SU-DHL-6 (cell line): ENCODE data around the gene CEP44.

Experiments used
- H2AFZ ChIP-seq: fragments of 200-600 bp; sonication (generic); 2 replicates; pipeline ENCODE4 v1.6.1; 2014; ENCODE audit warnings: low read depth, mild to moderate bottlenecking, moderate library complexity, mixed read lengths, antibody characterized with exemption, low read length; ENCODE audit not compliant: severe bottlenecking
- H3F3A ChIP-seq: fragments of 200-600 bp; shearing (Covaris generic); 2 replicates; pipeline ENCODE4 v1.6.0; 2016; ENCODE audit warnings: antibody characterized with exemption, mild to moderate bottlenecking; ENCODE audit not compliant: insufficient read depth
- H3K27ac ChIP-seq: fragments of 200-600 bp; sonication (generic); 2 replicates; pipeline ENCODE4 v1.5.1; 2016; ENCODE audit warnings: low read depth, mild to moderate bottlenecking, low read length, moderate library complexity, mixed read lengths
- H3K27me3 ChIP-seq: fragments of 200-600 bp; sonication (generic), shearing (Covaris generic); 2 replicates; pipeline ENCODE4 v1.6.0; 2014; ENCODE audit warnings: mild to moderate bottlenecking, low read length
- H3K36me3 ChIP-seq: fragments of 200-600 bp; sonication (generic); 2 replicates; pipeline ENCODE4 v1.6.1; 2014; ENCODE audit warnings: mild to moderate bottlenecking, low read length, mixed read lengths
- H3K4me2 ChIP-seq: fragments of 300-600, 200-600 bp; shearing (Covaris generic), sonication (generic); 2 replicates; pipeline ENCODE4 v1.6.0; 2014; ENCODE audit warnings: low read length, low read depth, mild to moderate bottlenecking; ENCODE audit not compliant: poor library complexity, severe bottlenecking
- H3K4me3 ChIP-seq: fragments of 200-600 bp; sonication (generic); 2 replicates; pipeline ENCODE4 v1.5.1; 2014; ENCODE audit warnings: antibody characterized with exemption, low read length, mild to moderate bottlenecking, mixed read lengths; ENCODE audit not compliant: insufficient read depth, poor library complexity, severe bottlenecking
- H3K79me2 ChIP-seq: fragments of 200-600 bp; sonication (generic); 2 replicates; pipeline ENCODE4 v1.6.1; 2014; ENCODE audit warnings: mild to moderate bottlenecking, low read length, moderate library complexity; ENCODE audit not compliant: insufficient read depth
- H3K9ac ChIP-seq: fragments of 200-600 bp; sonication (generic); 2 replicates; pipeline ENCODE4 v1.7.0; 2014; ENCODE audit warnings: mild to moderate bottlenecking, low read length
- H3K9me2 ChIP-seq: fragments of 200-600 bp; sonication (generic); replicated peaks from 2 replicates; pipeline ENCODE4 v1.6.1; 2014; ENCODE audit warnings: low read length; ENCODE audit not compliant: insufficient read depth
- H3K9me3 ChIP-seq: fragments of 200-600 bp; sonication (generic); 2 replicates; pipeline ENCODE4 v1.6.1; 2014; ENCODE audit warnings: low read length, mixed read lengths; ENCODE audit not compliant: insufficient read depth
- H4K20me1 ChIP-seq: fragments of 200-600 bp; sonication (generic); 2 replicates; pipeline ENCODE4 v1.6.1; 2014; ENCODE audit warnings: low read depth, mild to moderate bottlenecking, antibody characterized with exemption, low read length, moderate library complexity, mixed read lengths
- EZH2phosphoT487 ChIP-seq: fragments of 200-600 bp; sonication (generic), shearing (Covaris generic); conservative IDR thresholded peaks from 2 replicates; pipeline ENCODE4 v1.6.1; 2018; ENCODE audit warnings: mild to moderate bottlenecking, antibody characterized with exemption, low read length, moderate library complexity, mixed read lengths
- TF ChIP-seq, protein P1 (sequence below): fragments of 200-600 bp; sonication (generic); IDR thresholded peaks from one replicate; pipeline ENCODE4 v1.5.1; 2017; ENCODE audit warnings: antibody characterized with exemption, mild to moderate bottlenecking, low read length, moderate library complexity; ENCODE audit not compliant: insufficient read depth, poor library complexity, severe bottlenecking

The CEP44 gene, protein sequence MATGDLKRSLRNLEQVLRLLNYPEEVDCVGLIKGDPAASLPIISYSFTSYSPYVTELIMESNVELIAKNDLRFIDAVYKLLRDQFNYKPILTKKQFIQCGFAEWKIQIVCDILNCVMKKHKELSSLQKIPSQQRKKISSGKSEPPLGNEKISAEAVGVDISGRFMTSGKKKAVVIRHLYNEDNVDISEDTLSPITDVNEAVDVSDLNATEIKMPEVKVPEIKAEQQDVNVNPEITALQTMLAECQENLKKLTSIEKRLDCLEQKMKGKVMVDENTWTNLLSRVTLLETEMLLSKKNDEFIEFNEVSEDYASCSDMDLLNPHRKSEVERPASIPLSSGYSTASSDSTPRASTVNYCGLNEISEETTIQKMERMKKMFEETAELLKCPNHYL

DNA sequence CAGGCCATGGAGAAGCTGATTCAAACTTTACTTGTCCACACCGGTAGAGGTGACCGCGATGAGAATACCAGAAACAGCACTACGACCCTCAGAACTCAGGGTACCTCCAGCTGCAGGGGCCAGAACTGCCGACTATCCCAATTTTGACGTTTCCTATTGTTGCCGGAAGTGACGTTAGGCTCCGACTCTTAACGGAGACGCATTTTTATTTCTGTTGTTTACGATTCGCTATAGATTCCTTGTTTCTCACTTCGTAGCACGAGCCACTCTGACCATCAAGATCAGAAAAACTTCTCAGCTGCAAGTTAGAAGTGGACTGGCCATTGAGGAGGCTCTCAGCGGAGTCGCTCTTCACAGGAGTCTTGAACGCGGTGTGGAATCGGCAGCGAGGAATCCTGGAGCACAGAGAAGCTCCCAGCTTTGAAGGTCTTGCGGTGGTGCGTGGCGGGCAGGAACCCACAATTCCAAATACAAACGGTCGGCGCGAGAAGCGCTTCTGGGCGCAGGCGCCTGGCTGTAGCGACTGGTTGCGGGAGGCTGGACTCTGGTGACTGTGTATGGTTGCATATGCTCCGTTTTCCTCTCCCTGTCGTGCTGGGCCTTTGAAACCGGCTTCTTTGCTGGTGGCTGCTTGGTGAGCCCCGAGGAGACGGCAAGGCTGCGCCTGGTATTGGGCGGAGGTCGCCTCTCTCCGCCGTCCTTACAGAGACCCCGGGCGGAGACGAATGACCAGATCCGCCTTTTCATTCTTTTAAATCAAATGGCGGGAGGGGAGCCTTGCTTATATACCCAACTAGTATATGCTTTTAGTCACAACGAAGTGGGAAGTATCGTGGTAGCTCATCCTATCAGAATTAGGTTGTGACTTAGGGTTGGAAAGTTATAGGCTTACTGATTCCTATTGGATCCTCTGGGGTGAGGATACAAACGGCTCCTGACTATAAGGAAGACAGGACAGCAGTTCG, at the start of gene CEP44, which contains the start of gene FBXO8:
CEP44 (plus strand) TSS at position 405 of the 965 bp plus-strand sequence. CDS start 15,211 bp downstream, outside the sequence.
FBXO8 (minus strand) TSS at position 161 of the 965 bp plus-strand sequence. CDS start 20,575 bp downstream, outside the sequence.
- Histone ChIP-seq H3K9me2 (no peaks in the 10 kb centered on the region), H3K79me2 (peaks cover 82% of the 10 kb centered on the region)

DNA sequence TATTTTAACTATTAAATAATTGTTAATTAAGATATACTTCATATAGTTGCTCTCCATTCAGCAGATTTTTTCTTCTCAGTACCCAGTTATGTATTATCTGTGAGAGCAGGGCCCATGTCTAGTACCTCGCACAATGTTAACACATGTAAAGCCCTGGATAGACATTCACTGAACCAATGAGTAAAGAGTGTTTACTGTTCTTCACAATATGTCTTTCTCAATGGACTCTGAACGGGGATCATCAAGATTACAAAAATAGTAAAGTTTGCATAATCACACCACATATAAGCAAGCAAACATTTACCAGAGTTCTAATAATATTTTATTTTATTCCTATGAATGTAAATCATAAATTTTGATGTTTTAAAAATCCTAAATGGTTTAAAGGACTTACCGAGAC, 47.4 kb upstream of the CEP44 start:
- H3K27me3 ChIP-seq = no peaks in the 10 kb centered on the region
- no peaks in the 10 kb centered on the region for H4K20me1 ChIP-seq
- H3K9me3 ChIP-seq = no peaks in the 10 kb centered on the region
- no peaks in the 10 kb centered on the region; the same call in 1 of the 2 replicates for H3K36me3 ChIP-seq
- no peaks in the 10 kb centered on the region for H3K9me2 ChIP-seq
- H3K4me2 ChIP-seq = no peak overlapping the region
- no peak overlapping the region for H2AFZ ChIP-seq
- H3K27ac ChIP-seq = no peak overlapping the region
- TF ChIP-seq EZH2phosphoT487 = no peak
- no peak overlapping the region for H3K4me3 ChIP-seq
- no peak overlapping the region for H3K9ac ChIP-seq
- H3K79me2 ChIP-seq = no peaks in the 10 kb centered on the region
- no peaks in the 10 kb centered on the region for H3F3A ChIP-seq

More for the DNA sequence above, at the start of gene CEP44, which contains the start of gene FBXO8:
- TF ChIP-seq, protein P1, sequence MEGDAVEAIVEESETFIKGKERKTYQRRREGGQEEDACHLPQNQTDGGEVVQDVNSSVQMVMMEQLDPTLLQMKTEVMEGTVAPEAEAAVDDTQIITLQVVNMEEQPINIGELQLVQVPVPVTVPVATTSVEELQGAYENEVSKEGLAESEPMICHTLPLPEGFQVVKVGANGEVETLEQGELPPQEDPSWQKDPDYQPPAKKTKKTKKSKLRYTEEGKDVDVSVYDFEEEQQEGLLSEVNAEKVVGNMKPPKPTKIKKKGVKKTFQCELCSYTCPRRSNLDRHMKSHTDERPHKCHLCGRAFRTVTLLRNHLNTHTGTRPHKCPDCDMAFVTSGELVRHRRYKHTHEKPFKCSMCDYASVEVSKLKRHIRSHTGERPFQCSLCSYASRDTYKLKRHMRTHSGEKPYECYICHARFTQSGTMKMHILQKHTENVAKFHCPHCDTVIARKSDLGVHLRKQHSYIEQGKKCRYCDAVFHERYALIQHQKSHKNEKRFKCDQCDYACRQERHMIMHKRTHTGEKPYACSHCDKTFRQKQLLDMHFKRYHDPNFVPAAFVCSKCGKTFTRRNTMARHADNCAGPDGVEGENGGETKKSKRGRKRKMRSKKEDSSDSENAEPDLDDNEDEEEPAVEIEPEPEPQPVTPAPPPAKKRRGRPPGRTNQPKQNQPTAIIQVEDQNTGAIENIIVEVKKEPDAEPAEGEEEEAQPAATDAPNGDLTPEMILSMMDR = no peak
- no peak for TF ChIP-seq EZH2phosphoT487
- Histone ChIP-seq H3K9ac (peak within 1 kb of the TSS; percentile 78), H3F3A (peaks cover 7% of the 10 kb centered on the region), H3K9me3 (no peaks in the 10 kb centered on the region), H3K4me3 (peak within 1 kb of the TSS; percentile 80), H3K4me2 (peak within 1 kb of the TSS; percentile 92), H3K27me3 (no peaks in the 10 kb centered on the region), H2AFZ (peak within 1 kb of the TSS; percentile 94), H4K20me1 (no peaks in the 10 kb centered on the region), H3K36me3 (no peaks in the 10 kb centered on the region), H3K27ac (peak within 1 kb of the TSS; percentile 92)

DNA sequence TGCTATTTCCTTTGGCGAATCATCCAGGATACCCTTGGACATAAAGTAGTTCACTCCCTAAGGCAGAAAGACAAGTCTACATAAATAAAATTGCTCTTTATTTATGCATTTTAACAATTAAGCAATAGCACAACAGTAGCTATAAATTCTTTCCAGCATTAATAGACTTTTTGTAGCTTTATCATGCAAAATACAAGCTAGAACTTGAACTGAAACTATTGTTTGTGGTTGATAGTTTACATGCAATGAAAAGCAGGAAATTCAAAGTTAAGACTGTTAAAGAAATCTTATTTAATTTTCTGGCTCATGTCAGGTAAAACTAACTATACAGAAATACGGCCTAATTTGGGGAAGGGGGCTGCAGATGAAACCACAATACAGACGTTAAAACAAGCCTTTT, 42.5 kb upstream of the CEP44 start:
- Histone ChIP-seq H4K20me1 (no peaks in the 10 kb centered on the region), H3K36me3 (no peaks in the 10 kb centered on the region; the same call in 1 of the 2 replicates), H3K27ac (no peak overlapping the region), H3K27me3 (no peaks in the 10 kb centered on the region), H3K9me2 (no peaks in the 10 kb centered on the region), H3K4me3 (no peak overlapping the region), H3F3A (no peaks in the 10 kb centered on the region), H3K9me3 (no peaks in the 10 kb centered on the region), H3K4me2 (no peak overlapping the region), H2AFZ (no peak overlapping the region), H3K79me2 (no peaks in the 10 kb centered on the region), H3K9ac (no peak overlapping the region)
- no peak for TF ChIP-seq EZH2phosphoT487
- TF ChIP-seq, protein P1 = no peak
